Neural progenitor cell (in vitro differentiated cells): ENCODE data around the gene MYO7B. TPM values are rescaled to one million over a fixed set of nuclear protein-coding genes. Genes with fewer than 3 reads are reported as not detected.

Experiments
- DNase-seq: peaks from one replicate; pipeline ENCODE4 v3.0.0-alpha.2; 2016; ENCODE audit warnings: low spot score
- H2AFZ ChIP-seq: fragments of 200-600 bp; sonication (generic); replicated peaks from 2 replicates; pipeline ENCODE4 v1.6.1; 2016; ENCODE audit warnings: antibody characterized with exemption
- H3F3A ChIP-seq: fragments of 200-600 bp; sonication (generic); 2 replicates; pipeline ENCODE4 v1.6.1; 2016; ENCODE audit warnings: antibody characterized with exemption, low read depth
- H3K27ac ChIP-seq: fragments of 200-600 bp; sonication (generic); 2 replicates; pipeline ENCODE4 v1.5.1; 2016; ENCODE audit warnings: mild to moderate bottlenecking
- H3K27me3 ChIP-seq: fragments of 200-600 bp; sonication (generic); 2 replicates; pipeline ENCODE4 v1.6.1; 2016; ENCODE audit warnings: mild to moderate bottlenecking, moderate library complexity
- H3K36me3 ChIP-seq: fragments of 200-600 bp; sonication (generic); 2 replicates; pipeline ENCODE4 v1.5.1; 2016
- H3K4me1 ChIP-seq: fragments of 200-600 bp; sonication (generic); 2 replicates; pipeline ENCODE4 v1.6.1; 2016; ENCODE audit warnings: mixed run types
- H3K4me2 ChIP-seq: fragments of 200-600 bp; sonication (generic); 2 replicates; pipeline ENCODE4 v1.6.1; 2016
- H3K4me3 ChIP-seq: fragments of 200-600 bp; sonication (generic); 2 replicates; pipeline ENCODE4 v1.5.1; 2016
- H3K79me2 ChIP-seq: fragments of 200-600 bp; sonication (generic); 2 replicates; pipeline ENCODE4 v1.6.1; 2016; ENCODE audit warnings: low read depth
- H3K9ac ChIP-seq: fragments of 200-600 bp; sonication (generic); 2 replicates; pipeline ENCODE4 v1.6.1; 2016
- H3K9me3 ChIP-seq: fragments of 200-600 bp; sonication (generic); 2 replicates; pipeline ENCODE4 v1.5.1; 2016; ENCODE audit warnings: low read depth
- H4K20me1 ChIP-seq: fragments of 200-600 bp; sonication (generic); 2 replicates; pipeline ENCODE4 v1.6.1; 2016; ENCODE audit warnings: low read depth
- H3K27ac Mint-ChIP-seq: 3 replicates; pipeline ENCODE4 v1.8.0; 2021; ENCODE audit warnings: mixed read lengths
- H3K27me3 Mint-ChIP-seq: 2 replicates; pipeline ENCODE4 v1.8.0; 2022; ENCODE audit warnings: low read depth, mild to moderate bottlenecking, inconsistent platforms, moderate library complexity, mixed read lengths; ENCODE audit not compliant: insufficient read depth
- H3K36me3 Mint-ChIP-seq: 3 replicates; pipeline ENCODE4 v1.8.0; 2021; ENCODE audit warnings: mixed read lengths
- H3K4me1 Mint-ChIP-seq: 3 replicates; pipeline ENCODE4 v1.8.0; 2021; ENCODE audit warnings: mixed read lengths
- H3K4me3 Mint-ChIP-seq: 3 replicates; pipeline ENCODE4 v1.8.0; 2021; ENCODE audit warnings: mild to moderate bottlenecking, moderate library complexity, mixed read lengths
- H3K9me3 Mint-ChIP-seq: 3 replicates; pipeline ENCODE4 v1.8.0; 2020; ENCODE audit warnings: mixed read lengths
- CTCF ChIP-seq: fragments of 200-600 bp; sonication (generic); IDR thresholded peaks from 2 replicates; pipeline ENCODE4 v1.5.1; 2017; ENCODE audit warnings: antibody characterized with exemption, mild to moderate bottlenecking
- EZH2 ChIP-seq: fragments of 200-600 bp; sonication (generic); IDR thresholded peaks from 2 replicates; pipeline ENCODE4 v1.6.1; 2017; ENCODE audit warnings: antibody characterized with exemption, mild to moderate bottlenecking, moderate library complexity
- EZH2phosphoT487 ChIP-seq: fragments of 200-600 bp; sonication (generic); IDR thresholded peaks from 2 replicates; pipeline ENCODE4 v1.6.1; 2017; ENCODE audit warnings: antibody characterized with exemption
- total RNA-seq: library from RNA; depleted of rRNA; stranded (reverse); fragments of >200 nt; gene quantifications from 2 replicates; pipeline ENCODE4 v1.2.3, GENCODE V29; 2015; ENCODE audit warnings: low replicate concordance

Gene MYO7B
- total RNA-seq, 1 donor from 2014 or later = not detected

- H3K4me3 ChIP-seq = no peak overlapping the region
- no peak for DNase-seq
- H3K4me1 Mint-ChIP-seq = peaks cover 12% of the 10 kb centered on the region
- H3K36me3 Mint-ChIP-seq = no peaks in the 10 kb centered on the region
- no peak overlapping the region for H3K27ac ChIP-seq
- peaks cover 2% of the 10 kb centered on the region for H3K27me3 Mint-ChIP-seq
- no peaks in the 10 kb centered on the region for H3F3A ChIP-seq
- no peaks in the 10 kb centered on the region for H3K9me3 Mint-ChIP-seq
- H3K4me1 ChIP-seq = no peaks in the 10 kb centered on the region
- no peak overlapping the region for H3K9ac ChIP-seq
- H3K27me3 ChIP-seq = no peaks in the 10 kb centered on the region
- H3K9me3 ChIP-seq = no peaks in the 10 kb centered on the region
- H4K20me1 ChIP-seq = no peaks in the 10 kb centered on the region
- no peaks in the 10 kb centered on the region for H3K36me3 ChIP-seq
- H3K79me2 ChIP-seq = no peaks in the 10 kb centered on the region
- H3K4me3 Mint-ChIP-seq = no peak overlapping the region
- H3K4me2 ChIP-seq = no peak overlapping the region
- H2AFZ ChIP-seq = no peak overlapping the region
- TF ChIP-seq EZH2phosphoT487 (no peak), CTCF (no peak), EZH2 (no peak)
- no peak overlapping the region for H3K27ac Mint-ChIP-seq
These were observed 49.1 kb downstream of the MYO7B start for GRCh38 chr2:127584516-127585033.

GRCh38 chr2:127585270-127585807 is 49.9 kb downstream of the MYO7B start:
- no peaks in the 10 kb centered on the region for H3F3A ChIP-seq
- Mint-ChIP-seq H3K9me3 (no peaks in the 10 kb centered on the region), H3K27ac (no peak overlapping the region), H3K36me3 (no peaks in the 10 kb centered on the region), H3K27me3 (peaks cover 2% of the 10 kb centered on the region), H3K4me1 (peaks cover 12% of the 10 kb centered on the region), H3K4me3 (no peak overlapping the region)
- no peak overlapping the region for H3K4me2 ChIP-seq
- no peak overlapping the region for H2AFZ ChIP-seq
- no peaks in the 10 kb centered on the region for H3K9me3 ChIP-seq
- DNase-seq = no peak
- H3K36me3 ChIP-seq = no peaks in the 10 kb centered on the region
- no peak overlapping the region for H3K9ac ChIP-seq
- no peak overlapping the region for H3K4me3 ChIP-seq
- H3K4me1 ChIP-seq = no peaks in the 10 kb centered on the region
- H4K20me1 ChIP-seq = no peaks in the 10 kb centered on the region
- no peaks in the 10 kb centered on the region for H3K27me3 ChIP-seq
- no peak overlapping the region for H3K27ac ChIP-seq
- TF ChIP-seq CTCF (no peak), EZH2phosphoT487 (no peak), EZH2 (no peak)
- no peaks in the 10 kb centered on the region for H3K79me2 ChIP-seq

GRCh38 chr2:127586136-127586535 is 50.7 kb downstream of the MYO7B start:
- no peak overlapping the region for H3K9ac ChIP-seq
- no peaks in the 10 kb centered on the region for H3K9me3 ChIP-seq
- H3K27me3 ChIP-seq = no peaks in the 10 kb centered on the region
- H3K79me2 ChIP-seq = no peaks in the 10 kb centered on the region
- H4K20me1 ChIP-seq = no peaks in the 10 kb centered on the region
- H2AFZ ChIP-seq = no peak overlapping the region
- no peak overlapping the region for H3K27ac ChIP-seq
- no peak overlapping the region for H3K4me2 ChIP-seq
- Mint-ChIP-seq H3K27me3 (peaks cover 4% of the 10 kb centered on the region), H3K4me3 (no peak overlapping the region), H3K9me3 (no peaks in the 10 kb centered on the region), H3K36me3 (no peaks in the 10 kb centered on the region), H3K4me1 (peaks cover 12% of the 10 kb centered on the region), H3K27ac (no peak overlapping the region)
- H3K36me3 ChIP-seq = no peaks in the 10 kb centered on the region
- no peak overlapping the region for H3K4me3 ChIP-seq
- H3F3A ChIP-seq = no peaks in the 10 kb centered on the region
- H3K4me1 ChIP-seq = no peaks in the 10 kb centered on the region
- DNase-seq = no peak
- TF ChIP-seq EZH2phosphoT487 (no peak), CTCF (no peak), EZH2 (no peak)
